Lower leg skin (tissue), 3 donors: ENCODE measurements around the gene VSTM2B.

Experiments
- POLR2A ChIP-seq, 2 donors: fragments of 450-650 bp; IDR thresholded peaks; one replicate each; pipeline ENCODE4 v1.6.1; 2016 to 2017; ENCODE audit warnings: antibody characterized with exemption in 2 of 2, mild to moderate bottlenecking in 1 of 2, moderate library complexity in 1 of 2
- TF ChIP-seq, protein P1 (sequence below), 3 donors: fragments of 450-650 bp; IDR thresholded peaks; one replicate each; pipeline ENCODE4 v1.5.1; 2016; ENCODE audit warnings: antibody characterized with exemption in 3 of 3, mild to moderate bottlenecking in 3 of 3, moderate library complexity in 2 of 3

DNA sequence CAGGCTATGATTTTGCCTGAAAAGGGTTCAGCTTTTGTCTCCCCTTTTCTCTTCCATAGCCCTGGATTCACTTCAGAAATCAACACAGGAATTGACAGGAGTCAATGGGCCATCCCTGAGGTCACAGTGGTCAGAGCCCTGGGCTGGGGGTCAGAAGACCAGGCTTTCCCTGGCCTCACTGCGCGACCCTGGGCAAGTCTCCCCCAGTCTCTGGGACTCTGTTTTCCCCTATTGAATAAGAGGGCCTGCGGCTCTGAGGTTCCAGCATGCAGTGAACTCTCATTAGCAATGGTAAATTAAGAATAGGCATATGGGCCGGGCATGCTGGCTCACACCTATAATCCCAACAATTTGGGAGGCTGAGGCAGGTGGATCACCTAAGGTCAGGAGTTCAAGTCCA lies 30.7 kb upstream of the VSTM2B start:
- TF ChIP-seq, protein P1, sequence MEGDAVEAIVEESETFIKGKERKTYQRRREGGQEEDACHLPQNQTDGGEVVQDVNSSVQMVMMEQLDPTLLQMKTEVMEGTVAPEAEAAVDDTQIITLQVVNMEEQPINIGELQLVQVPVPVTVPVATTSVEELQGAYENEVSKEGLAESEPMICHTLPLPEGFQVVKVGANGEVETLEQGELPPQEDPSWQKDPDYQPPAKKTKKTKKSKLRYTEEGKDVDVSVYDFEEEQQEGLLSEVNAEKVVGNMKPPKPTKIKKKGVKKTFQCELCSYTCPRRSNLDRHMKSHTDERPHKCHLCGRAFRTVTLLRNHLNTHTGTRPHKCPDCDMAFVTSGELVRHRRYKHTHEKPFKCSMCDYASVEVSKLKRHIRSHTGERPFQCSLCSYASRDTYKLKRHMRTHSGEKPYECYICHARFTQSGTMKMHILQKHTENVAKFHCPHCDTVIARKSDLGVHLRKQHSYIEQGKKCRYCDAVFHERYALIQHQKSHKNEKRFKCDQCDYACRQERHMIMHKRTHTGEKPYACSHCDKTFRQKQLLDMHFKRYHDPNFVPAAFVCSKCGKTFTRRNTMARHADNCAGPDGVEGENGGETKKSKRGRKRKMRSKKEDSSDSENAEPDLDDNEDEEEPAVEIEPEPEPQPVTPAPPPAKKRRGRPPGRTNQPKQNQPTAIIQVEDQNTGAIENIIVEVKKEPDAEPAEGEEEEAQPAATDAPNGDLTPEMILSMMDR (IDR thresholded peaks at IDR 0.05): no peak
- TF ChIP-seq POLR2A (IDR thresholded peaks at IDR 0.05): no peak
